GM19468 (cell line): ENCODE measurements around the gene MME.

Experiments
- ATAC-seq: cut with Tn5 transposase; IDR thresholded peaks from one replicate; pipeline ENCODE4 v1.9.1; 2021; ENCODE audit warnings: mild to moderate bottlenecking, moderate library complexity, moderate number of reproducible peaks; ENCODE audit not compliant: unreplicated experiment; ENCODE audit errors: extremely low read depth

MME gene

GRCh38 chr3:155079746-155080487 lies at the start of gene MME:
Gene MME (plus strand): TSS chr3:155080319. CDS start chr3:155084168, 3,849 bp downstream.
- ATAC-seq, result no peak

GRCh38 chr3:155031186-155031585 lies 48.9 kb upstream of the MME start:
- no peak for ATAC-seq

- ATAC-seq, result no peak
Observed at GRCh38 chr3:155032918-155033317, 47.2 kb upstream of the MME start.

- ATAC-seq, result no peak
Observed at GRCh38 chr3:155034786-155035185, 45.3 kb upstream of the MME start.

- no peak for ATAC-seq
Observed at GRCh38 chr3:155035553-155035952, 44.6 kb upstream of the MME start.

GRCh38 chr3:155037508-155038202 lies 42.5 kb upstream of the MME start:
- ATAC-seq, result no peak

GRCh38 chr3:155038203-155038554 lies 41.9 kb upstream of the MME start:
- no peak for ATAC-seq

- no peak for ATAC-seq
Observed at GRCh38 chr3:155046935-155047334, 33.2 kb upstream of the MME start.

GRCh38 chr3:155047672-155048071 lies 32.4 kb upstream of the MME start:
- no peak for ATAC-seq

- ATAC-seq, result no peak
Observed at GRCh38 chr3:155049959-155050358, 30.2 kb upstream of the MME start.

GRCh38 chr3:155052470-155052869 lies 27.6 kb upstream of the MME start:
- ATAC-seq, result no peak

- no peak for ATAC-seq
Observed at GRCh38 chr3:155053756-155054155, 26.4 kb upstream of the MME start.

GRCh38 chr3:155064920-155065319 lies 15.2 kb upstream of the MME start:
- ATAC-seq, result no peak

- ATAC-seq, result no peak
Observed at GRCh38 chr3:155065537-155065936, 14.6 kb upstream of the MME start.

GRCh38 chr3:155069729-155070128 lies 10.4 kb upstream of the MME start:
- ATAC-seq, result no peak

GRCh38 chr3:155070316-155070715 lies 9.8 kb upstream of the MME start:
- no peak for ATAC-seq

- ATAC-seq, result no peak
Observed at GRCh38 chr3:155070932-155071387, 9.2 kb upstream of the MME start.

- no peak for ATAC-seq
Observed at GRCh38 chr3:155075200-155075599, 4.9 kb upstream of the MME start.

GRCh38 chr3:155076888-155077287 lies 3.2 kb upstream of the MME start:
- no peak for ATAC-seq

- no peak for ATAC-seq
Observed at GRCh38 chr3:155078711-155079467, 1.2 kb upstream of the MME start.

GRCh38 chr3:155079468-155079745 lies 712 bp upstream of the MME start:
- ATAC-seq, result no peak
